ENCODE measurements around the gene SAMD1. TPM values are rescaled to one million over a fixed set of nuclear protein-coding genes. Genes with fewer than 3 reads are reported as not detected.
A peak's percentile ranks its signal among the peaks of the same experiment; 100 is the strongest.

Gene SAMD1
- total and polyA plus RNA-seq, 2 of the 13 experiments (the other 11 are each of a cell fraction or from before 2014, with no cell fraction given) = 17.5 to 45.0 TPM

- peak; percentile 75; the same call in 1 of the 2 replicates for TF ChIP-seq RFXANK (CRISPR knock-in tag; IDR thresholded peaks at IDR 0.05)
- no peak for TF ChIP-seq NR2F6 (IDR thresholded peaks at IDR 0.05)
- TF ChIP-seq NR2F6 (CRISPR knock-in tag; IDR thresholded peaks at IDR 0.05) = 0 out of 2 replicates have a peak, but pooled peaks have one; percentile 7
- TF ChIP-seq ZNF350 (CRISPR knock-in tag; IDR thresholded peaks at IDR 0.05; ENCODE audit: borderline replicate concordance, low read depth) = no peak
- TF ChIP-seq AGO1 (IDR thresholded peaks at IDR 0.05; ENCODE audit: low read depth, low read length, poor library complexity, severe bottlenecking) = peak; percentile 7
- TF ChIP-seq E2F5 (CRISPR knock-in tag; conservative IDR thresholded peaks at IDR 0.05) = no peak
- 0 out of 4 replicates have a peak, but pooled peaks of 1 of the 2 experiments have one; percentile 15 for TF ChIP-seq POLR2A (IDR thresholded peaks at IDR 0.05; ENCODE audit: insufficient read depth in 1 of 2, low read depth in 2 of 2, low read length in 2 of 2)
- TF ChIP-seq FOXA1 (IDR thresholded peaks at IDR 0.05) = no peak
- 0 out of 2 replicates have a peak, but pooled peaks have one; percentile 5 for TF ChIP-seq FOXA1 (CRISPR knock-in tag; IDR thresholded peaks at IDR 0.05)
- TF ChIP-seq ZNF724P (CRISPR knock-in tag; IDR thresholded peaks at IDR 0.05; ENCODE audit: borderline replicate concordance) = no peak
- peak; percentile 37; the same call in 1 of the 2 replicates for TF ChIP-seq GMEB1 (CRISPR knock-in tag; IDR thresholded peaks at IDR 0.05; ENCODE audit: borderline replicate concordance)
- TF ChIP-seq CREB1 (IDR thresholded peaks at IDR 0.05) = peak; percentile 91
- TF ChIP-seq CREB1 (CRISPR knock-in tag; IDR thresholded peaks at IDR 0.05) = peak; percentile 79
- TF ChIP-seq IKZF5 (CRISPR knock-in tag; IDR thresholded peaks at IDR 0.05) = no peak
- no peak for TF ChIP-seq ZNF660 (CRISPR knock-in tag; IDR thresholded peaks at IDR 0.05; ENCODE audit: borderline replicate concordance, low read depth)
Measured at GRCh38 chr19:14117668-14118164, 27.2 kb upstream of the SAMD1 start, which contains the start of gene PRKACA (continued).
